Common myeloid progenitor, CD34-positive (primary cell): ENCODE results near the gene ZNF764.

ENCODE experiments used
- CTCF ChIA-PET: fragments of 350-600 bp; sonication (Branson Sonifier 250); formaldehyde crosslinking; loops from one replicate; lab custom pipeline; 2021; ENCODE audit warnings: antibody characterized with exemption; lab: Charles Lee
- POLR2A ChIA-PET: fragments of 350-600 bp; sonication (Branson Sonifier 250); formaldehyde crosslinking; loops from one replicate; lab custom pipeline; 2021; ENCODE audit warnings: antibody characterized with exemption; lab: Charles Lee
- DNase-seq, 3 donors: peaks; one replicate each; pipeline versions ENCODE4 v3.0.0 to v3.0.0-alpha.2; 2013
- H3K27ac ChIP-seq, 2 experiments: 1 replicate in 1 of 2; 2 replicates in 1 of 2; pipeline ENCODE4 v1.7.0; 2013; ENCODE audit warnings: inconsistent platforms in 2 of 2, low read length in 2 of 2, mild to moderate bottlenecking in 2 of 2, low read depth in 1 of 2, moderate library complexity in 1 of 2; ENCODE audit not compliant: severe bottlenecking in 2 of 2, insufficient read depth in 1 of 2, poor library complexity in 1 of 2
- H3K27me3 ChIP-seq, 5 experiments: replicated peaks in 2 of 5; 1 replicate in 3 of 5; 2 replicates in 2 of 5; pipeline versions ENCODE4 v1.6.1 to v1.7.0; 2013; ENCODE audit warnings: low read length in 4 of 5, mild to moderate bottlenecking in 2 of 5, moderate library complexity in 2 of 5, inconsistent platforms in 1 of 5; ENCODE audit not compliant: insufficient read depth in 5 of 5, control insufficient read depth in 4 of 5
- H3K36me3 ChIP-seq, 4 experiments: 1 replicate in 2 of 4; 2 replicates in 2 of 4; pipeline versions ENCODE4 v1.6.1 to v1.7.0; 2013; ENCODE audit warnings: low read length in 3 of 4, control low read depth in 1 of 4, mild to moderate bottlenecking in 1 of 4; ENCODE audit not compliant: control insufficient read depth in 4 of 4, insufficient read depth in 4 of 4
- H3K4me1 ChIP-seq, 4 experiments: 1 replicate in 3 of 4; 2 replicates in 1 of 4; pipeline versions ENCODE4 v1.6.1 to v1.7.1; 2013; ENCODE audit warnings: low read length in 3 of 4, mild to moderate bottlenecking in 3 of 4, control low read depth in 1 of 4, inconsistent platforms in 1 of 4, moderate library complexity in 1 of 4; ENCODE audit not compliant: control insufficient read depth in 4 of 4, insufficient read depth in 4 of 4; ENCODE audit errors: control extremely low read depth in 1 of 4
- H3K4me3 ChIP-seq, 7 experiments: 1 replicate in 4 of 7; 2 replicates in 3 of 7; pipeline versions ENCODE4 v1.5.1 to v1.7.0; 2013; ENCODE audit warnings: mild to moderate bottlenecking in 7 of 7, low read length in 6 of 7, moderate library complexity in 6 of 7, inconsistent platforms in 2 of 7, low read depth in 2 of 7, control low read depth in 1 of 7; ENCODE audit not compliant: insufficient read depth in 4 of 7, control insufficient read depth in 1 of 7; ENCODE audit errors: extremely low read depth in 1 of 7
- H3K9me3 ChIP-seq, 5 experiments: 1 replicate in 4 of 5; 2 replicates in 1 of 5; pipeline versions ENCODE4 v1.6.1 to v1.7.1; 2013; ENCODE audit warnings: low read length in 4 of 5, mild to moderate bottlenecking in 2 of 5, inconsistent platforms in 1 of 5, low read depth in 1 of 5, moderate library complexity in 1 of 5; ENCODE audit not compliant: control insufficient read depth in 4 of 5, insufficient read depth in 2 of 5; ENCODE audit errors: control extremely low read depth in 1 of 5
- WGBS: methylation state at CpG from one replicate; pipeline ENCODE4 v1.1.5; 2013; ENCODE audit not compliant: insufficient coverage; 5-methylcytosine and 5-hydroxymethylcytosine counted together

The ZNF764 gene

GRCh38 chr16:30567160-30567990, 9.2 kb upstream of the ZNF764 start:
- peak overlapping the region; percentile 22 to 72 for H3K27ac ChIP-seq
- H3K4me1 ChIP-seq: peaks cover 5 to 48% (median 32%) of the 10 kb centered on the region in 4 experiments
- H3K27me3 ChIP-seq: no peaks in the 10 kb centered on the region
- DNase-seq: peak in 2 of 3 donors; percentile 77 to 78
- POLR2A ChIA-PET: interaction anchor here (1.3 kb wide), 1 partner anchor 32 kb away, joined by 3 read pairs; no protein-coding TSS in a partner anchor
- no peaks in the 10 kb centered on the region for H3K36me3 ChIP-seq
- WGBS: 99% methylated on average over 8 of the region's 14 CpGs
- CTCF ChIA-PET: interaction anchor here (0.9 to 1.2 kb wide), 2 partner anchors 9 to 18 kb away, joined by 3 to 4 read pairs; partner anchors contain the start of genes ZNF764 and ZNF785
- H3K9me3 ChIP-seq: no peaks in the 10 kb centered on the region
- peak overlapping the region in 1 of 7 experiments; percentile 7 for H3K4me3 ChIP-seq

- no peak overlapping the region for H3K27ac ChIP-seq
- no peak for DNase-seq
- H3K4me3 ChIP-seq: no peak overlapping the region
- POLR2A ChIA-PET: no interaction called here
- no peaks in the 10 kb centered on the region for H3K27me3 ChIP-seq
- WGBS: 100% methylated on average over 3 of the region's 4 CpGs
- H3K9me3 ChIP-seq: no peaks in the 10 kb centered on the region
- CTCF ChIA-PET: interaction anchor here (0.8 to 1.5 kb wide), 6 partner anchors 8 to 135 kb away, joined by 3 to 6 read pairs (median 4); partner anchors contain the start of gene ZNF764
- H3K4me1 ChIP-seq: peaks cover 3 to 45% (median 29%) of the 10 kb centered on the region in 4 experiments
- H3K36me3 ChIP-seq: no peaks in the 10 kb centered on the region
Observed at GRCh38 chr16:30566531-30566930, 8.4 kb upstream of the ZNF764 start.

GRCh38 chr16:30565984-30566383, 7.8 kb upstream of the ZNF764 start:
- Histone ChIP-seq H3K27ac (no peak overlapping the region), H3K4me3 (no peak overlapping the region), H3K9me3 (no peaks in the 10 kb centered on the region), H3K4me1 (peaks cover 3 to 45% (median 33%) of the 10 kb centered on the region in 4 experiments), H3K36me3 (no peaks in the 10 kb centered on the region), H3K27me3 (no peaks in the 10 kb centered on the region)
- 96% methylated on average over 8 of the region's 8 CpGs for WGBS
- DNase-seq: no peak
- POLR2A ChIA-PET: no interaction called here
- CTCF ChIA-PET: interaction anchor here (0.5 to 1.5 kb wide), 7 partner anchors 32 to 135 kb away, joined by 3 to 6 read pairs (median 4); partner anchors contain the start of gene PRR14

GRCh38 chr16:30565526-30565925, 7.4 kb upstream of the ZNF764 start:
- no peak overlapping the region for H3K4me3 ChIP-seq
- peaks cover 3 to 41% (median 31%) of the 10 kb centered on the region in 4 experiments for H3K4me1 ChIP-seq
- no peaks in the 10 kb centered on the region for H3K27me3 ChIP-seq
- no peaks in the 10 kb centered on the region for H3K36me3 ChIP-seq
- no peak overlapping the region for H3K27ac ChIP-seq
- ChIA-PET POLR2A (no interaction called here), CTCF (interaction anchor here (0.5 to 1.5 kb wide), 6 partner anchors 32 to 136 kb away, joined by 3 to 6 read pairs (median 4); partner anchors contain the start of gene PRR14)
- no peak for DNase-seq
- 72% methylated on average over 3 of the region's 7 CpGs for WGBS
- no peaks in the 10 kb centered on the region for H3K9me3 ChIP-seq

- CTCF ChIA-PET: interaction anchor here (0.6 to 1.1 kb wide), 7 partner anchors 9 to 75 kb away, joined by 3 to 4 read pairs (median 3); partner anchors contain the start of gene ZNF688
- WGBS: 100% methylated on average over 9 of the region's 14 CpGs
- no peaks in the 10 kb centered on the region for H3K9me3 ChIP-seq
- H3K36me3 ChIP-seq: no peaks in the 10 kb centered on the region
- H3K27me3 ChIP-seq: no peaks in the 10 kb centered on the region
- H3K4me1 ChIP-seq: peaks cover 0 to 23% (median 19%) of the 10 kb centered on the region in 4 experiments
- peak overlapping the region in 1 of 2 experiments; percentile 71 for H3K27ac ChIP-seq
- peak in 2 of 3 donors; percentile 22 to 34 for DNase-seq
- H3K4me3 ChIP-seq: peak overlapping the region in 5 of 7 experiments; percentile 70 to 89 (median 80)
- POLR2A ChIA-PET: interaction anchor here (0.6 to 1.7 kb wide), 3 partner anchors 27 to 167 kb away, joined by 3 to 7 read pairs (median 6); partner anchors contain the start of genes ZNF48 and ZNF747
Observed at GRCh38 chr16:30562021-30562420, 3.8 kb upstream of the ZNF764 start.

GRCh38 chr16:30561089-30561816, 3.1 kb upstream of the ZNF764 start:
- ChIA-PET POLR2A (interaction anchor here (0.6 to 1.7 kb wide), 3 partner anchors 13 to 120 kb away, joined by 4 to 7 read pairs (median 6); partner anchors contain the start of gene ZNF747), CTCF (interaction anchor here (0.6 to 1.1 kb wide), 6 partner anchors 10 to 76 kb away, joined by 3 to 4 read pairs (median 3); partner anchors contain the start of gene ZNF688)
- WGBS: 14% methylated on average over 45 of the region's 46 CpGs
- H3K9me3 ChIP-seq: no peaks in the 10 kb centered on the region
- peak overlapping the region in 6 of 7 experiments; percentile 56 to 89 (median 76) for H3K4me3 ChIP-seq
- peak in 2 of 3 donors; percentile 41 to 42 for DNase-seq
- H3K4me1 ChIP-seq: peaks cover 0 to 24% (median 20%) of the 10 kb centered on the region in 4 experiments
- peaks cover 0 to 2% (median 0%) of the 10 kb centered on the region in 4 experiments for H3K36me3 ChIP-seq
- peak overlapping the region; percentile 58 to 71 for H3K27ac ChIP-seq
- H3K27me3 ChIP-seq: no peaks in the 10 kb centered on the region
